Thyroid gland (tissue), 4 donors: Measurements from ENCODE around the gene C2CD2.

Experiments used
- POLR2A ChIP-seq, 2 donors: fragments of 450-650 bp; IDR thresholded peaks; one replicate each; pipeline ENCODE4 v1.6.1; 2017; ENCODE audit warnings: antibody characterized with exemption in 2 of 2, mild to moderate bottlenecking in 2 of 2, moderate library complexity in 1 of 2
- TF ChIP-seq, protein P1 (sequence below), 6 experiments: fragments of 200-600 bp in 3 of 6; fragments of 450-650 bp in 3 of 6; sonication (generic) in 3 of 6; IDR thresholded peaks; one replicate each; pipeline ENCODE4 v1.5.1; 2016 to 2019; ENCODE audit warnings: antibody characterized with exemption in 6 of 6, mild to moderate bottlenecking in 2 of 6, inconsistent platforms in 1 of 6, moderate library complexity in 1 of 6

DNA sequence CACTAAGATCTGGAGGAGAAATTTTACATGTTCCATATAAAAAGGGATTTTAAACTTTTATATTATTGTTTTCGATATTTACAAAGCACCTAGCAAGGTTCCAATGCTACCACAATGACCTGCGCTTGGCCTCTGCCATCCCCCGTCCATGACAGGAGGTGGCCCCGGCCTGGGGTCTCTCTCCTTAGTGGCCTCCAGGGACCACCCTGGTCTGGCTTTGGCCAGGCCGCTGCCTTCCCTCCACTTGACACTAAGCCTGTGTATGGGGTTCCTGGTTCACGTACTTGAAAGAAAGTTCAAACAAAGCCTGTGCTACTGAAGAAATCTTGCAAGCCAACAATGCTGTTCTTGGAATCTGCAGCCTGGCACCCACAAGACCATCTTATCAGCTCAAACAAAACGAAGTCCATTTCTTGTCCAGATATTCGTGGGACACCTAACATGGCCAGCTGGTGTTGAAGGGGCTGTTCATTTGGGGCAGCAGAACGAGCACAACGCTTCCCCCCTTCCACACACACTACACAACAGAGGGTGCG is 87.5 kb downstream of the C2CD2 start:
- TF ChIP-seq, protein P1, sequence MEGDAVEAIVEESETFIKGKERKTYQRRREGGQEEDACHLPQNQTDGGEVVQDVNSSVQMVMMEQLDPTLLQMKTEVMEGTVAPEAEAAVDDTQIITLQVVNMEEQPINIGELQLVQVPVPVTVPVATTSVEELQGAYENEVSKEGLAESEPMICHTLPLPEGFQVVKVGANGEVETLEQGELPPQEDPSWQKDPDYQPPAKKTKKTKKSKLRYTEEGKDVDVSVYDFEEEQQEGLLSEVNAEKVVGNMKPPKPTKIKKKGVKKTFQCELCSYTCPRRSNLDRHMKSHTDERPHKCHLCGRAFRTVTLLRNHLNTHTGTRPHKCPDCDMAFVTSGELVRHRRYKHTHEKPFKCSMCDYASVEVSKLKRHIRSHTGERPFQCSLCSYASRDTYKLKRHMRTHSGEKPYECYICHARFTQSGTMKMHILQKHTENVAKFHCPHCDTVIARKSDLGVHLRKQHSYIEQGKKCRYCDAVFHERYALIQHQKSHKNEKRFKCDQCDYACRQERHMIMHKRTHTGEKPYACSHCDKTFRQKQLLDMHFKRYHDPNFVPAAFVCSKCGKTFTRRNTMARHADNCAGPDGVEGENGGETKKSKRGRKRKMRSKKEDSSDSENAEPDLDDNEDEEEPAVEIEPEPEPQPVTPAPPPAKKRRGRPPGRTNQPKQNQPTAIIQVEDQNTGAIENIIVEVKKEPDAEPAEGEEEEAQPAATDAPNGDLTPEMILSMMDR (IDR thresholded peaks at IDR 0.05) = no peak
- no peak for TF ChIP-seq POLR2A (IDR thresholded peaks at IDR 0.05)
